ENCODE data around the gene C1orf94.
A peak's percentile ranks its signal among the peaks of the same experiment; 100 is the strongest.

The C1orf94 gene, protein sequence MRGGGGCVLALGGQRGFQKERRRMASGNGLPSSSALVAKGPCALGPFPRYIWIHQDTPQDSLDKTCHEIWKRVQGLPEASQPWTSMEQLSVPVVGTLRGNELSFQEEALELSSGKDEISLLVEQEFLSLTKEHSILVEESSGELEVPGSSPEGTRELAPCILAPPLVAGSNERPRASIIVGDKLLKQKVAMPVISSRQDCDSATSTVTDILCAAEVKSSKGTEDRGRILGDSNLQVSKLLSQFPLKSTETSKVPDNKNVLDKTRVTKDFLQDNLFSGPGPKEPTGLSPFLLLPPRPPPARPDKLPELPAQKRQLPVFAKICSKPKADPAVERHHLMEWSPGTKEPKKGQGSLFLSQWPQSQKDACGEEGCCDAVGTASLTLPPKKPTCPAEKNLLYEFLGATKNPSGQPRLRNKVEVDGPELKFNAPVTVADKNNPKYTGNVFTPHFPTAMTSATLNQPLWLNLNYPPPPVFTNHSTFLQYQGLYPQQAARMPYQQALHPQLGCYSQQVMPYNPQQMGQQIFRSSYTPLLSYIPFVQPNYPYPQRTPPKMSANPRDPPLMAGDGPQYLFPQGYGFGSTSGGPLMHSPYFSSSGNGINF

DNA sequence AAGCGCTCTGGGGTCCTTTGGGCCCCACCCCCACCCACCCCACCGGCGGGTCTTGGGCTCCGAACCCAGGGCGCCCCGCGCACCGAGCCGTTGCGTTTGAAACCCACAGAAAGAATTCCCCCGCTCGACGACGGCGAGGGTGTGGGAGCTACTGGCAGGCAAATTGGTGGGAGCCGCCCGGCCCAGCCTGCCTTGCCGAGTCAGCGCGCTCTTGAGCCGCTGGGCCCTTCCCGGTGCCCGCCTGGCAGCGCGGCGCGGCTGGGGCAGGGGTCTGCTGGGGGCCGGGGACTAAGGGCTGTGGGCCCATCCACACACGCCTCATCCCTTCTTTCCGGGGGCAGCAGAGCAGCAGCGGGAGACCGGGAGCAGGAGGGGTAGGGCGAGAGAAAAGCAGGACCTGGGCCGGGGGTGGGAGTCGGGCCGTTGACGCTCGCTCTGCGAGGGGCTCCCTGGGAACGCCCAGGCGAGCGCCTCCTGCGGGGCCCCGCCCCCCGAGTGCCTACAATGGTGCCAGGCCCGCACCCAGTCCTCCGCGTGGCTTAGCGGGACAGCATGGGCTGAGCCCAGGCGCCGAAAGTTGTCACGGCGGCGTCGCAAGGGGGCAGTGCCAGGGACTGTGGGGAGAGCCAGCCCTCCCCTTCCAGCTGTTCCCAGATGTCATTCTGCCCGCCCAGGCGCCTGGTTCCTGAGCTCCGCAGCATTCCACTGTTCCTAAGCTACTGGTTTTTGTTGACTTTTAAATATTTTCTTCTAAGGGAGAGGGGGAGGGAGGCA is at the start of gene C1orf94:
TSS of gene C1orf94 (plus strand) at position 78 of the 774 bp plus-strand sequence. CDS start 883 bp downstream, outside the sequence.
- DNase-seq, result no peak

DNA sequence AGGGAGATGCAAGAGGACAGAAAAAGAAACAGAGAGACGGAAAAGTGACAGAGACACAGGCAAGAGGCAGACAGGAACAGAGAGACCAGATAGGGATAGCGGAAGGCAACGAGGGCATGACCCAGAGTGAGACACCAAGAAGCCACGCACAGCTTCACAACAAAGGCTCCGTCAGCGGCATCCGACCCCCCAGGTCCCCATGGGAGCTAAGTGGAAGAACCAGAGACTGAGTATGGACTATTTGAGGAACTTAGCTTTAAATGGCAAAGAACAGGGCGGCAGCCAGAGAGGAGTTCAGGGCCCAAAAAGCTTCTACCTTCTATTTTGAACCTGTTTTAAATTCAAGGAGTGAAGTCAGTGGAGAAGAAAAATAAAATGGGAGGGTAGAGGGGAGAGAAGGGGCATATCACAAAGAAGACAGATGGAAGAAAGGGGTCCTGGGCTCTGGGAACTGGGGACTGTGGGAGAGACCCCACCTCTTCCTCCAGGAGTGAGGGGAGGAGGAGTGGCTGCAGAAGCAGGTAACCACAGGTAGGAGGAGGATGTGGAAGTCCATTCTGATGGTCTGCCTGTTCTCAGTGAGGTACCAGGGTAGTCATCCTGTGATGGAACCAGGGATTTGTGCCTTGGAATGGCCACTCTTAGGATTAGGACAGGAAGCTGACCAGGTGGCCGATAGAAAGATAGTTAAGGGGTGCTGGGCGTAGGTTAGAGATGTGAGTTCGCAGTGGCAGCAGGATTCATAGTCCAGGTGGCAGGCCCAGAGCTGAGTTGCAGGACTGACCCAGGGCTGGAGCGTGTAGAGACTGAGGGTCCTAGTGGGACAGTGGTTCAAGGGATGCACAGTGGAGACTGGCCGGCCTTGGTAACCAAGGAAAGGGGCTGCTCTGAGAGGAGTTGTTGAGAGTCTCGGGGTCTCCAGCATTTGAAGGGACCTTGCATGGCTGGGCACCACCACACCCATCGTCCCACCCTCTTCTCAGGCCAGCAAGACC is 49.4 kb upstream of the C1orf94 start:
- DNase-seq, result no peak

DNA sequence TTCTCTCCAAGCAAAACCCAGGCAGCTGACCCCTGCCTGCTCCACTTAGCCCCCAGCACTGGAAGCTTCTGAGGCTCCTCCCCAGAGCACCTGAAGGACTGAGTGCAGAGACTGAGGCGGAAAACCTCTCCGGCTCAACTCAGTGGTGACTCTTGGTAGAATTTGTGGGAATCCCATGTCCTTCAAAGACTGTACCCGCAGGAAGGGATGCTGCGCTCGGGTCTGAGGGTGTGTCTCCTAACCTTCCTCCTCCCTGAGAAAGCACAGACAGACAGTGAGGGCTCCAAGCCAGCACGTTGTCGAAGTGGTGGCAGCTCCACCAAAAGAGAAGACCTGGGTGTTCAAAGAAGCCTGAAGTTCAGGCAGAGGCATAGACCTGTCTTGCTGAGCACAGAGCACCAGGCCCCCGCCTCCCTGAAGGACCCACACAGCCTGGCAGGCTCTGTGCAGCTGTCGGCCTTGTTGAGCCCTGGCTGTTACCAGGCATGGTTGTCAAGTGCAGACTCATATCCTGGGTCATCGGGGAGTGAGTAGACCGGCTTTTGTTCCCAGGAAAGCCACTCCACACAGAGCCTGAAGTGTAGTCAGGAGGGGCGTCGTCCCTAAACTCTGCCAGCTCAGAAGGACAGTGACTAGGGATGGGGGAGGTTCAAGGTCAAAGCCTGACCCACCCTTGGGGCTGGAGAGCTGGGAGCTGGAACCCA is 48.4 kb upstream of the C1orf94 start:
- DNase-seq, result no peak

DNA sequence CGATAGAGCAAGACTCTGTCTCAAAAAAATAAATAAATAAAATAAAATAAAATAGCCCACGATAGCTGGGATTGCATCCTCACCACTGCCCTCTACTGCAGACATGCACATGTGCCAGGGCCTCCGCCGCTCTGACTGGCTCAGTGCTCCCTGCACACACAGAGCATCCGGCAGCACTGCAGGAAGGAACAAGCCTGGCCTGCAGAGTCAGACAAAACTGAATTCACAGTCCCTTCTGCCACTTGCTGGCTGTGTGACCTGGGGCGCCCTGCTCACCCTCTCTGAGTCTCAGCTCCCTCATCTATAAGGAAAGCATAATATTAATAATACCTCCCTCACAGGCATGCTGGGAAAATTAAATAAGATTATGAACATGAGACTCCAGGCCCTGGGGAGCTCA is 47.1 kb upstream of the C1orf94 start:
- no peak for DNase-seq

DNA sequence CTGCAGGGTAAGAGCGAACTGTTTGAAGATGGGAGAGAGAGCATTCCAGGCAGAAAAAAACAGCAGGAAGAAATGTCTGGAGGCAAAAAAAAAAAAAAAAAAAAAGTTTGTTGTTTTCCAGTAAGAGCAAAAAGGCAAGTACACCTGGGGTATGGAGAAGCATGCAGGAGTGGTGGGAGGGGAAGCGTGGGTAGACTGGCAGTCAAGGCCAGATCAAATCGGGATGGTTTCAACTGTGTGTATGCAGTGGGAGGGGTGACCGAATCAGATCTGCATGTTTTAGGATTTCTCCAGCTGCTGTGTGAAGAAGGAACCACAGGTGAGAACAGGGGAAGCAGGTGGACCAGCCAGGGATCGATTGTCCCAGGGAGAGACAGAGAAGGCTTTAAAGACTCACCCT is 46.4 kb upstream of the C1orf94 start:
- DNase-seq, result no peak

DNA sequence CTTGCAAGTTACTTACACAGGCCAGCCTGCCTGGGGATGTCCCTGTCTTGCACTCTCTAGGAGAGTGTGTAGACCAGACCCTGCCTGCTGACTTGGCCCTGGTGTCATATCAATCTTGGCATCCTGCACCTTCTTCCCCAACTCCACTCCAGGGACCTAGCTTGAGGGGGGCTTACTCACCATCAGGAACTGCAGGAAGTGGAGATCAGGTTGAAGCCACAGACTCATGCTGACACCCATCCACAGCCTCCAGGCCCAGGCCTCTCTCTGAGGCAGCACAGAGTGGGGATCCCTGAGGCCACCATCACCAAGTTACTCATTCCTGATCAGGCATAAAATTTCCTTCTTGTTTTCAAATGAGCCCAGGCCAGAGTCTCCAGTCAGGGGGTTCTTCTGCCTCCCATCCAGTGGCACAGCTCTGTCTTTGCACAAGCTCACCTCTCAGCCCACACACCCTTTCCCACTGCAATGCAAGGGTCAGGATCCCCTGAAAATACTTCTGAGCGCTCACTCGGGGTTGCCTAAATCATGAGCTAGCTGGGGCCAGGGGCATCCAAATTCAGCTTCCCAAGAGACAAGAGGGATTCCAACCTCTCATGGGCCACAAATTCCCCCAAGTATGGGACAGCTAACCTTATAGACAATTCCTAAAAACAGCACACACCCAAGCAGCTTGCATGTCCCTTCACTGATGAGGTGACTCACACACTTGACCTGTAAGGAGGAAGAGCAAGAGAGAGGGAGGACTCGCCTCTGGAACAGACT is 45.1 kb upstream of the C1orf94 start:
- no peak for DNase-seq

DNA sequence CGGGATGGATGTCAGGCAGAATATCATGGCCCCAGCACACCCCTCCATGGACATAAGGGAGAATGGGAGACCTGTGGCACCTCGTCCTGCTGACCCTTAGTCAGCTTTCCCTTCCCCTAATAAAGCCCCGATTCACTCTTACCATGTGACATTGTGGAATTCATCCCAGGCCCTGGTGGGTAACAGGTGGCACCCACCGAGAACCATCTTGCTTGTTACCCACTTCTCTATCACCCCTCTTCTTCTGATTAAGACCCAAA is 44.6 kb upstream of the C1orf94 start:
- no peak for DNase-seq

DNA sequence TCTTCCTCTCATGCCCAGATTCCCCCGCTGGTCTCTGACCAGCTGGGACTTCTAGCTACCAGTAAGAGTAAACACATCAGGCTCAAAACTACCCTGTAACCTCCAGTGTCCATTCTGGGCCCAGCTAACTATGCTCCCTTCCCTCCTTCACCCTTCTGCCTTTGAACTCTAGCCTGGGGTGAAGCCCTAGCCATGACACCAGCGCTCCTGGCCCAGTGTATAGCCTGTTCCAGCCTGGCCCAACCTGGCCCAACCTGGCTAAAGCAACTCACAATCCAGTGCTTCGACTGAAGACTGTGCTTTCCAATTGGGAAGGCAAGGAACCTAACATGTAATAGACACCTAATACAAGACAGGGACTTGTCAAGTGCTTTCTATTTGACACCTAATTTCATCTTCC is 39.3 kb upstream of the C1orf94 start:
- DNase-seq, result no peak

DNA sequence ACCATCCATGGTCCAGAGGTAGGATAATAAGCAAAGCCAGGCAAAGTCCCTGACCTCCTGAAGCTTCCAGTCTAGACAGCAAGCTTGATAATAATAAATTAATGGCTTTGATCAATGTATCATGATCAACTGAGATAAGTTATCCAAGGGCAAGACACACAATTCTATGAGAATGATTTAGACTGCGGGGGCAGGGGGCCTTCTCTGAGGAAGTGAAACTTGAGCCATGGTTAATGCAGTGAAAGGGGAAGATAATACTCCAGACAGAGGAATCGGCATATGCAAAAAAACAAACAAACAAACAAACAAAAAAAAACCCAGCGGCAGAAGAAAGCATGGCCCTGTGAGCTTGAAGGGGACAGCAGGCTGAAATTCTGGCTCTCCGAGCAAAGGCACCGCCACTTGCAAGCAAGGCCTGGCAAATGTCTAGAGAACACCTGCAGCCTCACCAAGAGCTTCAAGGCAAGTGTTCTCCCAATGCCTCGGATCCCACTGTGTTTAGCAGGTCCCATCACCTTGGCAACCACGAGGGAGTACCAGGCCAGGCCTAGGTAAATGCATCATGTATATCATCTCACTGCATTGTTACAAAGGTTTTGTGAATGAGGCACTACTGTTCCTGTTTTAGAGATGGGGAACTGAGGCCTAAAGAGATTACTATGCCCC is 36.6 kb upstream of the C1orf94 start:
- no peak for DNase-seq

DNA sequence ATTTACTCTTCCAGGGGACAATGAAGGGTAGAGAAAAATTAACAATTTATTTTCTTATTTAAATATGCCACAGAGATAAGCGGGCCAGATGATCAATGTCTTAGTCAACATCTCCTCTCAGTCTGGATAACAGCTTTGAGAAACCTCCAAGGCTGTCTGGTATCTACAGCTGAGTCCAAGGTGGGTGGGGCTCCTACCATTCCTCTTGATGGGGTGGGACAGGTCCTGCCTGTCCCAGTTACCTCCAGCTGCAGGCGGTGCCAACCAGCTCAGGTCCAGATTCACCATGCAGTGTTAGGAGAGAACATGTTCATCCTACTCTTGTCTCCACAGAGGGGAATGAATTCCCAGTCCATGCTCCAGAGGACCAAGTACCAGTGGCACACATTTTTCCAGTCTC is 32.7 kb upstream of the C1orf94 start:
- DNase-seq, result no peak

DNA sequence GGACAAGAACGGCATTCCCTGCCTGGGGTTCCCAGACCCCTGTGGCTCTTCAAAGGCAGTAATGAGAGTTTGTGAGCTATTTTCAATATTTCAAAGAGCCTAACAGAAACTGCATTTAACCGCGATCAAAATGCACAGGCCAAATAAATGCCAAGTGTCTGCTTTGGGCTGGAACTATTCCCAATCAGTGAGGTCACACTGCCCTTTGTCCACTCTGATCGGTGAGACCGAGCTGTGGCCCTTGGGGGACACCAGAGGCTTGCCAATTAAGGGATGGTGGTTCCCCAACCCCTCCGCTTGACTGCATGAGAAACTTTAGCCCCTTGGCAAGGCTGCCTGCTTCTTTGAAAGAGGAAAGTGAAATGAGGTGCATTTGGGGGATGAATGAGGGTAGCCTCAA is 31.9 kb upstream of the C1orf94 start:
- no peak for DNase-seq

DNA sequence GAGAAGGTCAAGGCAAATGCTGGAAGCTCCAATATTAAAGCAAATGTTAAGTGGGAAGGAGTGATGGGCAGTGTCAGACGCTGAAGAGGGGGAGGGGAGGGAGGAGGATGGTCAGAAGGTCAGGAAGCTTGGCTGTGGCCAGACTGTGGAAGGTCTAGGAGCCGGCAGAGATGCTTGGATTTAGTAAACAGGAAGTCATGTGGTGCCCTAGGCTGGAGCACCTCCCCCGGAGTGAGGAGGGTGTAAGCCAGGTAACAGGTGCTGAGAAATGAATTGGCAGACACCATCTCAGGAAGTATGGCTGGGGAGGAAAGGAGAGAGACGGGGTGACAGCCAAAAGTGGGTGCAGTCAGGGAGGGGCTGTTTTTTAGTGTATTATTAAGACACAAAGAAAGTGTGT is 29.4 kb upstream of the C1orf94 start:
- no peak for DNase-seq

DNA sequence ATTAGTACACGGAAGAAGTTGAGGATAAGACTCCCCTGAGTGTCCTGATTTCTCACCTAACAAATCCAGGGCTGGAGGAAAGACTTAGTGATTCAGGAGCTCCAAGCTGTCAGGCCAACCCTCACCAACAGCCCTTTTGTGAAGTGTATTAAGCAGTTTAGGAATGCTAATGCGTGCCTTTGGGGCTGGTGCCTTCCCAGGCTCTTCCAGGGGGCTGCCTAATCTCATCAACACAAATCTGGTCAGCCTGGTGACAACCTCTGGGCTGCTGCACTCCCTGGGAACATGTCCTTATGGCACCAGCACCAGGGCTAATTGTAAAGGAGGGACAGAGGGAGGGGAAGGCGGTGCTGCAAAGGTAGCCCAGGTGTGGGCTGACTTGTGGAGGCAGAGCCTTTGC is 27.2 kb upstream of the C1orf94 start:
- DNase-seq, result no peak

DNA sequence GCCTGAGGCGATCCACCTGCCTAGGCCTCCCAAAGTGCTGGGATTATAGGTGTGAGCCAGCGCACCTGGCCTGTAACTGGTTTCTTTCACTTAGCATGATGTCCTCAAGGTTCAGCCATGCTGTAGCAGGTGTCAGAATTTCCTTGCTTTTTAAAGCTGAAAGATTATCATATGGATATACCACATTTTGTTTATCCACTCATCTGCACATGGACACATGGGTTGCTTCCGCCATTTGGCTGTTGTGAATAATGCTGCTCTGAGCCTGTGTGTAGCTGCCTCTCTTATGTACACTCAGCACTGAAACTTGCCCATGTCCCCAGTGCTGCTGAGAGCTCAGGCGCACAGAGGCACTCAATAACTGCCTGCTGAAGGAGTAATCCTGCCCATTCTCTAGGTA is 23.5 kb upstream of the C1orf94 start:
- no peak for DNase-seq

DNA sequence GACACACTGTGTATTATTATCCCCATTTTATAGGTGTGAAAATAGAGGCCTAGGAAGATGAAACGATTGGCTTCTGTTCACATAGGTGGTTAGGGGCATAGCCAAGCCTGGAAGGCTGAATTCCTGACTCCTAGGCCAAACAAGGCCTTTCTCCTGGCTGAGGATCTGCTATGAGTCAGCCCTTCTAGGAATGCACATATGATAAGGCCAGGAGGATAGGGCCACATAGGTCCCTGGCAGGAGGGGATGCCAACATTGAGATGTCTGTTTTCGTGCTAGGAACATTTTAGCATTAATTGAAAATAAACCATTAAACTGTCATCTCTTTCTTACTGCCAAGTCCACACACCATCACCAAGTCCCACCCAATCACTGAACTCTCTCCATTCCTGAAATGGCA is 20.8 kb upstream of the C1orf94 start:
- DNase-seq, result no peak

DNA sequence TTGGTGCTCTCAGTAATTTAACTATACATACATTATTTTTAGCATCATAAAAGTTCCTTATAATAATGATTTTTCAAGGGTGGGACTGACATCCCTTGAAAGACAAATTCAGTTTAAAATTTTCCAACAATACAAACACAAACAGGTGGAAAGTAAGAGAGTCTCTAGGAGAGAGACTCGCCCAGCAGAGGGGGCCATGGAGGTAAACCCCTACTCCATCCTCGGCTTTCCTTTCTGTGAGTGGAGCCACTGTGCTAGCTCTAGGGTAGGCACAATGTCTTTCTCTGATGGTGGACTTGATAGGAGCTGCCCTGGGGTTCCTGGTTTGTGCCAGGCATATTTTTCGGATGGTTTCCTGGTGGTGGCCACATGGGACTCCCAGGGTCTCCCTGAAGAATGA is 20.0 kb upstream of the C1orf94 start:
- no peak for DNase-seq

DNA sequence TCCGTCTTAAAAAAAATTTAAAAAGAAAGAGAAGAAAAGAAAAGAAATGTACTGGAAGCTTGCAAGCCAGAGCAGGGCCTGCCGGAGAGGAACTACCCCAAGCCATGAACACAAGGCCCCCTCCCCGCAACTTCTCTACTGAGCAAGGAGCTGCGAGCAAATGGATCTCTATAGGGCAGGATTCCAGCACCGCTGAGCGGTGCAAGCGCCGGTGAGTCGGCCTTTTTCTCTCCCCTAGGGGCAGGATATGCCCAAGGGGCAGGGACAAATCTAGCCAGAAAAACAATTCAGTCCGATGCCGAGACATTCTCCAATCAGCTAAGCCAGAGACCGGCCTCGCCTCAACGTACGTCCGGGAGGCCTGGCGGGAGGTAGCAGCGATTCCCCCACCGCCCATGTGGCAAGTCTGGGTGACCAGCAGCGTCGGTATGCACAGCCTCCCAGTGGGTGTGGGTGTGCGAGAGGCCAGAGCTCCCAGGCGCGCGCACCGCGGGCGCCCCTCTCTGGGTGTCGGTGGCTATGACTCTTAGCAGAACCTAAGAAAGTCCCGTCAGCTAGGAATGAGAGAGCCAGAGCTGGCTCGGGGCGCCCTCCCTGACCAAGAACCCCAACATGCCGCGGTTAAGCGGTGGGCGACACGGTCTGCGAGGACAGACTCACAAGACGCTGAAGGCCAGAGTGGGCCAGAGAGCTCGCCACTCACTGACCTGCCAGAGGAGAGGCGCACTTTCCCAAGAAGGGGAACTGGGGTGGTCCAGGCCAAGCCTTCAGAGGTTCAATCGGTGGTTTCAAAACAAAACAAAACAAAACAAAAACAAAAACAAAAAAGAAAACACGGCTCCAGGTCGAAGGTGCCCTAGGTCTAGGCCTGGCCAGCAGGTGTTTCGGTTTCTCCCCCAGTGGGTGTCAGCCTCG is 13.6 kb upstream of the C1orf94 start:
- peak; percentile 85 for DNase-seq

DNA sequence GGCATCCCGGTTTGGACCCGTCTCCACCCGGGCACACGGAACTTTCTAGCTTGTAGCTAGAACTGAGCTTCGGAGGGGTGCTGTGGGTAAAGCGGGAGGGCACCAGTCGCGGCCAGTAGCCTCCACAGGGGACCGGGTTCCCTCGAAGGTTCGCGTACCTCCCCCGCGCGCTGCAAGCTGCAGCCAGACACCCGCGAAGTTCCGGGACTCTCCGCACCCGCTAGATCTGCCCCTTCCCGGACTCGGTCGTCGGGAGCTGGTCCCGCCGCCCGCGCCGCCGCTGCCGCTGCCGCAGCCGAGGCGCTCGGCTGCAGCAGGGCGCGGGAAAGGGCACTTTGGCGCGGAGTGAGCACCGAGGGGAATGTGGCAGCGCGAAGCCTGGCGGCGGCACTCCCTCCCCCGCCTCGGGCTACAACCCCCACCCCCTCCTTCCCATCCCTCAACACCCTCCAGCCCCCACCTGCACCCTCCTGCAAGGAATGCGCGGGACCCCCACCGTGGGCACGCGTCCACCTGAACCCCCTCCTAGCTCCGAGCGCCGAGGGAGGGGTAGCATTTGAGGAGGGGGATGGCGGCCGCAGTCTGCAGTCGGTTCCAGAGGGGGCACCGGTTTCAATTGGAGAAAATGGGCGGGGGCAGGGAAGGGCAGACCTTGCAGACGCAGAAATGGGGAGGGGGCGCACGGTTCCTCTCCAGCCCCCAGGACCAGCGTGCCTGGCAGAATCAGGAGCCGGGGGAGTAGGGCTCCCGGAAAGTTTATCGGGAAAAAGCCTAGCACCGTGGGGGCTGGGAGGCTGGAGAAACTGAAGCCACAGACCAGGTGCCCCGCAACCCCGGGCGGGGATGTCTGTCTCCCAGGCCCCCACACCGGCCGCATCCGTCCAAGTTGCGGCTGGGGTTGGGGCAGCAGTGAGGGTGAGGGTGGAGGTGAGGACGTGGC is 12.6 kb upstream of the C1orf94 start:
- peak; percentile 16 for DNase-seq
